K562 treated with DMSO at 1 percent for 12 hours (cell line): Measurements from ENCODE around the gene TBC1D3H. TPM values are rescaled to one million over a fixed set of nuclear protein-coding genes. Genes with fewer than 3 reads are reported as not detected.

ENCODE experiments used
- total RNA-seq: library from RNA; unstranded; fragments of 300-600 nt; gene quantifications from 2 replicates; pipeline ENCODE4 v1.2.3, GENCODE V29; 2022; ENCODE audit not compliant: insufficient read depth

Gene TBC1D3H
- not detected in 2 replicates for total RNA-seq

GRCh38 chr17:36388385-36389245 lies at the start of gene TBC1D3H:
Gene TBC1D3H (minus strand): TSS chr17:36388435. CDS start chr17:36386895, 1,540 bp downstream.

Other genes starting within 250 kb of the TBC1D3H start
- gene TBC1D3B, start 211.8 kb downstream of the TBC1D3H start, total RNA-seq, result not detected in 2 replicates
- not detected in 2 replicates for gene CCL3L1, start 191.7 kb downstream of the TBC1D3H start, total RNA-seq
- not detected in 2 replicates for gene CCL4L2, start 177.4 kb downstream of the TBC1D3H start, total RNA-seq
- gene TBC1D3I, start 123.9 kb downstream of the TBC1D3H start, total RNA-seq, result not detected in 2 replicates
- gene TBC1D3G, start 64.6 kb downstream of the TBC1D3H start, total RNA-seq, result not detected in 2 replicates
- 71.6 and 72.1 TPM in 2 replicates for gene ZNHIT3, start 98.2 kb upstream of the TBC1D3H start, total RNA-seq
- gene MYO19, start 146.4 kb upstream of the TBC1D3H start, total RNA-seq, result 42.6 and 75.8 TPM in 2 replicates
- 4.2 and 11.7 TPM in 2 replicates for gene PIGW, start 146.6 kb upstream of the TBC1D3H start, total RNA-seq
- gene GGNBP2, start 156.5 kb upstream of the TBC1D3H start, total RNA-seq, result 39.6 and 67.7 TPM in 2 replicates
- gene DHRS11, start 203.4 kb upstream of the TBC1D3H start, total RNA-seq, result 27.9 and 34.1 TPM in 2 replicates
- 3.2 and 3.5 TPM in 2 replicates for gene MRM1, start 213.1 kb upstream of the TBC1D3H start, total RNA-seq